Adrenal gland (tissue), 5 donors: ENCODE measurements around the gene RAMACL.

ENCODE experiments used
- POLR2A ChIP-seq, 2 donors: fragments of 450-650 bp; IDR thresholded peaks; one replicate each; pipeline ENCODE4 v1.6.1; 2017; ENCODE audit warnings: antibody characterized with exemption in 2 of 2, mild to moderate bottlenecking in 2 of 2, moderate library complexity in 1 of 2
- TF ChIP-seq, protein P1 (sequence below), 6 experiments: fragments of 450-650 bp in 4 of 6; fragments of 200-600 bp in 2 of 6; sonication (generic) in 1 of 6; IDR thresholded peaks; 1 replicate in 5 of 6; 2 replicates in 1 of 6; pipeline versions ENCODE4 v1.5.1 to v1.8.0; 2016 to 2021; ENCODE audit warnings: antibody characterized with exemption in 6 of 6, mild to moderate bottlenecking in 2 of 6, moderate library complexity in 1 of 6
- donor health status: DM: no; HTN: no; CAD: no.

DNA sequence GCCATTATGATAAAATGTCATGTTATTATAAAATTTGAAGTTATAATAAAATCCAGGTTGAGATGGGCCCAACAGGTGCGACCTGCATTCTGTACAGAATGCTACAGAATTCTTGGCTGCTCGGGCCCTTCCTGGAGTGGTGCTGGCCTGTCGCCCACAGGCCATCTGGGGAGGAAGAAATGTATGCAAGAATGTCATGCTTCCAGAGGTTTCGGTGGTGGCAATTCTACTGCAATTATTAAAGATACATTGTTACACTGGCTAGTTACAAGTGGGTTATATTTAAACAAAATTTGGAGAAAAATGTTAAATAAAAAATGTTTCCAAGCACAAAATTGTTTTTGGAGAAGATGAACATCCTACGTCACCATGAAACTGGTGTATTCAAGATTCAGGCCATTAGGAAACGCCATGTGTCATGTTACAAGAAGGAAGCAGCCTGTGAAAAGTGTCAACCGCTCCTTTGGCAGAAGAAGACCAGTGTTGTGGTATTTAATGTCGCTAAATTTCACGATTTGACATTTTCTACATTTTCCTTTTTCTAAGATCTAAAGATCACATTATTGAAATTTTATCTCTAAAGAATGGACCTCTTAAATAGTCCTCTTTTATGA lies 7.1 kb downstream of the RAMACL start:
- TF ChIP-seq, protein P1, sequence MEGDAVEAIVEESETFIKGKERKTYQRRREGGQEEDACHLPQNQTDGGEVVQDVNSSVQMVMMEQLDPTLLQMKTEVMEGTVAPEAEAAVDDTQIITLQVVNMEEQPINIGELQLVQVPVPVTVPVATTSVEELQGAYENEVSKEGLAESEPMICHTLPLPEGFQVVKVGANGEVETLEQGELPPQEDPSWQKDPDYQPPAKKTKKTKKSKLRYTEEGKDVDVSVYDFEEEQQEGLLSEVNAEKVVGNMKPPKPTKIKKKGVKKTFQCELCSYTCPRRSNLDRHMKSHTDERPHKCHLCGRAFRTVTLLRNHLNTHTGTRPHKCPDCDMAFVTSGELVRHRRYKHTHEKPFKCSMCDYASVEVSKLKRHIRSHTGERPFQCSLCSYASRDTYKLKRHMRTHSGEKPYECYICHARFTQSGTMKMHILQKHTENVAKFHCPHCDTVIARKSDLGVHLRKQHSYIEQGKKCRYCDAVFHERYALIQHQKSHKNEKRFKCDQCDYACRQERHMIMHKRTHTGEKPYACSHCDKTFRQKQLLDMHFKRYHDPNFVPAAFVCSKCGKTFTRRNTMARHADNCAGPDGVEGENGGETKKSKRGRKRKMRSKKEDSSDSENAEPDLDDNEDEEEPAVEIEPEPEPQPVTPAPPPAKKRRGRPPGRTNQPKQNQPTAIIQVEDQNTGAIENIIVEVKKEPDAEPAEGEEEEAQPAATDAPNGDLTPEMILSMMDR (IDR thresholded peaks at IDR 0.05) = no peak
- TF ChIP-seq POLR2A (IDR thresholded peaks at IDR 0.05) = no peak
